GM12878 (cell line): Measurements from ENCODE around the gene CBX8. TPM values are rescaled to one million over a fixed set of nuclear protein-coding genes. Genes with fewer than 3 reads are reported as not detected.
A peak's percentile ranks its signal among the peaks of the same experiment; 100 is the strongest.

Experiments used
- ATF7 ChIP-seq: fragments of 450-650 bp; IDR thresholded peaks from 2 replicates; pipeline ENCODE4 v1.6.1; 2016; ENCODE audit warnings: low read depth, mild to moderate bottlenecking
- BHLHE40 ChIP-seq, 2 experiments: fragments of 450-650 bp in 1 of 2; IDR thresholded peaks; 2 replicates each; pipeline ENCODE4 v1.6.1; 2011 to 2017; ENCODE audit warnings: low read depth in 2 of 2, borderline replicate concordance in 1 of 2, improper control_type of control experiment in 1 of 2, low read length in 1 of 2, mild to moderate bottlenecking in 1 of 2
- HCFC1 ChIP-seq: fragments of 150-350 bp; IDR thresholded peaks from 2 replicates; pipeline ENCODE4 v1.6.1; 2014; ENCODE audit warnings: low read length
- HDAC2 ChIP-seq: fragments of 200-600 bp; sonication (generic); IDR thresholded peaks from 2 replicates; pipeline ENCODE4 v1.6.1; 2017
- TCF7 ChIP-seq: IDR thresholded peaks from 2 replicates; pipeline ENCODE4 v1.6.1; 2014; ENCODE audit warnings: antibody characterized with exemption, borderline replicate concordance
- polyA plus RNA-seq, 11 experiments: library from polyadenylated mRNA; depleted of rRNA in 4 of 11; unstranded in 6 of 11; stranded (reverse) in 5 of 11; fragments of >200 nt; fragmentation: Nextera tagmentation in 4 of 11; fragmentation: Illumina TruSeq in 1 of 11; extraction: Ambion mirVana in 4 of 11; extraction: Trizol in 1 of 11; gene quantifications; 1 replicate in 1 of 11; 2 replicates in 10 of 11; pipeline versions ENCODE4 v1.2.1 to v1.2.3, GENCODE V29; 2011 to 2016; ENCODE audit warnings: inconsistent platforms in 2 of 11, missing spikeins in 2 of 11, low read depth in 1 of 11
- total RNA-seq, 4 experiments: library from RNA; depleted of rRNA in 3 of 4; stranded (reverse); fragments of >200 nt in 3 of 4; fragmentation: Illumina TruSeq in 1 of 4; extraction: Trizol in 1 of 4; gene quantifications; 2 replicates each; pipeline versions ENCODE4 v1.2.1 to v1.2.3, GENCODE V29; 2013 to 2021
- TF ChIP-seq, protein P1 (sequence below): fragments of 150-350 bp; IDR thresholded peaks from 2 replicates; pipeline ENCODE4 v1.6.1; 2014; ENCODE audit warnings: mild to moderate bottlenecking, low read depth, low read length
- TF ChIP-seq, protein P2 (sequence below): fragments of 450-650 bp; IDR thresholded peaks from 2 replicates; pipeline ENCODE4 v1.6.1; 2016; ENCODE audit warnings: mild to moderate bottlenecking, moderate library complexity, borderline replicate concordance

Gene CBX8
- total and polyA plus RNA-seq, 10 of the 15 experiments (the other 5 are each of a cell fraction or from before 2014, with no cell fraction given), result 0.03 to 6.7 (median 1.9) TPM

DNA sequence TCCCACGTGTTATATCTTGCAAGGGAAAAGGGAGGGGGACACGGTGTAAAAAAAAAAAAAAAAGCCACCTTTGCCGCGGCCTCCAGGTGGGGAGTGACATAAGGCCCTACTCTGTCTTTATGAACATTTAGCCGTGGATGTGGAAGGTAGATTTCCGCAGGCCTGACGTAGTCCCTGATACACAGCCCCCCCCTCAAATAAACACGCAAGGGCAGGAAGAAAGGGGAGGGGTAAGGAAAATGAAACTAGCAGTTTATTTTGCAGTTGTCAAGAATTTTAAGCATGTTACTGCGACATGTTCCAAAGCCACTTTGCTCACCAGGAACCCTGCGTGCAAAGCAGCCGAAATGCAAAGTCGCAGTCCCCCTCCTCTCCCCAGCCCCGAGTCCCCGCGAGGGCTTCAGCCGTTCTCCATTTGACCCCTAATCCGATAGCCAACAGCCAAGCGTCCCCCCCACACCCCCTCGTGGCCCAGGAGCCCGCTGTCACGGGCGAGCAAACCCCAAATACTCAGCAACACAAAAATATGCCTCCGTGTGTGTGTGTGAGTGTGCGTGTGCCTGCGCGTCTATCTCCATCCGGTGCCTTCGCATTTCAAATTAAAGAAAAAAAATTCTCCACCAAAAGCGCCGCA is 41.1 kb upstream of the CBX8 start (continued):
- TF ChIP-seq, protein P1, sequence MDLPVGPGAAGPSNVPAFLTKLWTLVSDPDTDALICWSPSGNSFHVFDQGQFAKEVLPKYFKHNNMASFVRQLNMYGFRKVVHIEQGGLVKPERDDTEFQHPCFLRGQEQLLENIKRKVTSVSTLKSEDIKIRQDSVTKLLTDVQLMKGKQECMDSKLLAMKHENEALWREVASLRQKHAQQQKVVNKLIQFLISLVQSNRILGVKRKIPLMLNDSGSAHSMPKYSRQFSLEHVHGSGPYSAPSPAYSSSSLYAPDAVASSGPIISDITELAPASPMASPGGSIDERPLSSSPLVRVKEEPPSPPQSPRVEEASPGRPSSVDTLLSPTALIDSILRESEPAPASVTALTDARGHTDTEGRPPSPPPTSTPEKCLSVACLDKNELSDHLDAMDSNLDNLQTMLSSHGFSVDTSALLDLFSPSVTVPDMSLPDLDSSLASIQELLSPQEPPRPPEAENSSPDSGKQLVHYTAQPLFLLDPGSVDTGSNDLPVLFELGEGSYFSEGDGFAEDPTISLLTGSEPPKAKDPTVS, result no peak
- TF ChIP-seq HDAC2 (0 out of 2 replicates have a peak, but pooled peaks have one; percentile 50), HCFC1 (no peak), TCF7 (no peak), ATF7 (no peak), BHLHE40 (IDR thresholded peaks at IDR 0.05; ENCODE audit: borderline replicate concordance in 1 of 2, low read depth in 2 of 2, low read length in 1 of 2) (peak in 1 of 2 experiments; percentile 36; a peak in 1 of 4 replicates)
- TF ChIP-seq, protein P2, sequence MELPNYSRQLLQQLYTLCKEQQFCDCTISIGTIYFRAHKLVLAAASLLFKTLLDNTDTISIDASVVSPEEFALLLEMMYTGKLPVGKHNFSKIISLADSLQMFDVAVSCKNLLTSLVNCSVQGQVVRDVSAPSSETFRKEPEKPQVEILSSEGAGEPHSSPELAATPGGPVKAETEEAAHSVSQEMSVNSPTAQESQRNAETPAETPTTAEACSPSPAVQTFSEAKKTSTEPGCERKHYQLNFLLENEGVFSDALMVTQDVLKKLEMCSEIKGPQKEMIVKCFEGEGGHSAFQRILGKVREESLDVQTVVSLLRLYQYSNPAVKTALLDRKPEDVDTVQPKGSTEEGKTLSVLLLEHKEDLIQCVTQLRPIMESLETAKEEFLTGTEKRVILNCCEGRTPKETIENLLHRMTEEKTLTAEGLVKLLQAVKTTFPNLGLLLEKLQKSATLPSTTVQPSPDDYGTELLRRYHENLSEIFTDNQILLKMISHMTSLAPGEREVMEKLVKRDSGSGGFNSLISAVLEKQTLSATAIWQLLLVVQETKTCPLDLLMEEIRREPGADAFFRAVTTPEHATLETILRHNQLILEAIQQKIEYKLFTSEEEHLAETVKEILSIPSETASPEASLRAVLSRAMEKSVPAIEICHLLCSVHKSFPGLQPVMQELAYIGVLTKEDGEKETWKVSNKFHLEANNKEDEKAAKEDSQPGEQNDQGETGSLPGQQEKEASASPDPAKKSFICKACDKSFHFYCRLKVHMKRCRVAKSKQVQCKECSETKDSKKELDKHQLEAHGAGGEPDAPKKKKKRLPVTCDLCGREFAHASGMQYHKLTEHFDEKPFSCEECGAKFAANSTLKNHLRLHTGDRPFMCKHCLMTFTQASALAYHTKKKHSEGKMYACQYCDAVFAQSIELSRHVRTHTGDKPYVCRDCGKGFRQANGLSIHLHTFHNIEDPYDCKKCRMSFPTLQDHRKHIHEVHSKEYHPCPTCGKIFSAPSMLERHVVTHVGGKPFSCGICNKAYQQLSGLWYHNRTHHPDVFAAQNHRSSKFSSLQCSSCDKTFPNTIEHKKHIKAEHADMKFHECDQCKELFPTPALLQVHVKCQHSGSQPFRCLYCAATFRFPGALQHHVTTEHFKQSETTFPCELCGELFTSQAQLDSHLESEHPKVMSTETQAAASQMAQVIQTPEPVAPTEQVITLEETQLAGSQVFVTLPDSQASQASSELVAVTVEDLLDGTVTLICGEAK, result peak; percentile 41; the same call in 1 of the 2 replicates
